GM19035 (cell line): ENCODE measurements around the gene TMED7.

ENCODE experiments used
- ATAC-seq: cut with Tn5 transposase; IDR thresholded peaks from one replicate; pipeline ENCODE4 v1.9.1; 2021; ENCODE audit not compliant: unreplicated experiment

The TMED7 gene

DNA sequence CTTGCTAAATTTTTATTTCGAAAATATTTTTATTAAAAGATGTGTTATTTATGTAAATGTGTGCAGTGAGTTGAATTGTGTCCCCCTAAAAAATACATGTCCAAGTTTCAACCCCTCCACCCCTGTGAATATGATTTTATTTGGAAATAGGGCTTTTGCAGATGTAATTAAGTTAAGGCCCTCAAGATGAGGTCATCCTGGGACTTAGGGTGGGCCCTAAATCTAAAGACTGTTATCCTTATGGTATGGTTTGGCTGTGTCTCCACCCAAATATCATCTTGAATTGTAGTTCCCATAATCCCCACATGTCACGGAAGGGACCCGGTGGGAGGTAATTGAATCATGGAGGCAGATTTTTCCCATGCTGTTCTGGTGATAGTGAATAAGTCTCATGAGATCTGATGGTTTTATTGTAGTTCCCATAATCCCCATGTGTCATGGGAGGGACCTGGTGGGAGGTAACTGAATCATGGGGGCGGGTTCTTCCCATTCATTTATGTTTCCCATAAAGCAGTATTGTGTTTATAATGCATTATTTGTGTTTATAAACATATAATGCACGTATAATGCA, 1.5 kb upstream of the TMED7 start:
- ATAC-seq: no peak

DNA sequence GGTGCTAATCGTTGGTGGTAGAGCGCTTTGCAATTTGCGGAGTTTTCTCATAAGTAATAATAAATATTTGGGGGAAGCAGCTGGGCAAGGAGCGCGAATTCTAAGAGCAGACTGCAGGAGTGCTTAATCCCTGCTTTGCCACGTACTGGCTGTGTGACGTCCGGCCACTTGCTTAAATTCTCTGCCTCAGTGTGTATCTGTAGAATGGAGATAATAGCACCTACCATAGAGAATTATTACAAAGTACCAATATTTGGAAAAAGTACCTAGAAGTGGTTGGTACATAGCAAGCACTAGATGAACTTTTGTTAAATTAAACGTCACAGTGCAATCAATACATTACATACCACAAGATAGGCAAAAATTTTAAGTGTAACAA, 598 bp upstream of the TMED7 start:
- ATAC-seq: peak; percentile 40

DNA sequence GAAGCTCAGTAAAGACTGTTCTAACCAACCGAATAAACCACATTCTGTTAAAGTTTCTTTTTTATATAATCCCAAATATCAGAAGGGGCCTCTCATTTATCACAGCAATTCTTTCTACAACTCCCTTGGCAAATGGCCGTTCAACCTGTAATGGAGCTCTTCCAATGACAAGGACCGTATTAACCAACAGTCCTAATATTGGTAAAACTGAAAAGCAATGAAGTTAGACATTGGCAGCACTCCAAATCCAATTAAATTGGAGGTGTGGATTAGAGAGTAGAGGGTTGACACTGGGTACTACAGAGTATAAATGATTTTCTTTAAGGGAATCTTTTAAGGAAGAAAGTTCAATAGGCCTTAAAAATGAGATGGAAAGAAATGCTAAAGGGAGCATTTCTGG, 842 bp downstream of the TMED7 start:
- no peak for ATAC-seq

DNA sequence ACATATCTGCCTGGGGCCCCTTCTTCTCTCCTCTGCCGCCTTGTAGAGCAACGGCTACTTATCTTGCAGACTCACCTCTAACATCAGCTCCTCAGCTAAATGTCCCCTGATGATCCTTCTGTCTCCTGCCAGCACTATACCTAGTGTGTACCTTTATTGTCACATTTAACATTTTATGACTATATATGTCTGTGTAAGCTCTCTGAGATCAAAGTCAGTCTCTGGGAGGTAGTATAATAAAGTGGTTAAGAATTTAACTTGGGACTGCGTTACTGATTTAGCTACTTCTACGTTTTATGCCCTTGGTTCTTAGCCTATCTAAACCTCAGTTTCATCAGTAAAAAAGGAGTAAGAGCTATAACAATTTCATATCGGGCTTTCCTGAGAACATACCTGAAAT, 2.2 kb downstream of the TMED7 start:
- no peak for ATAC-seq

DNA sequence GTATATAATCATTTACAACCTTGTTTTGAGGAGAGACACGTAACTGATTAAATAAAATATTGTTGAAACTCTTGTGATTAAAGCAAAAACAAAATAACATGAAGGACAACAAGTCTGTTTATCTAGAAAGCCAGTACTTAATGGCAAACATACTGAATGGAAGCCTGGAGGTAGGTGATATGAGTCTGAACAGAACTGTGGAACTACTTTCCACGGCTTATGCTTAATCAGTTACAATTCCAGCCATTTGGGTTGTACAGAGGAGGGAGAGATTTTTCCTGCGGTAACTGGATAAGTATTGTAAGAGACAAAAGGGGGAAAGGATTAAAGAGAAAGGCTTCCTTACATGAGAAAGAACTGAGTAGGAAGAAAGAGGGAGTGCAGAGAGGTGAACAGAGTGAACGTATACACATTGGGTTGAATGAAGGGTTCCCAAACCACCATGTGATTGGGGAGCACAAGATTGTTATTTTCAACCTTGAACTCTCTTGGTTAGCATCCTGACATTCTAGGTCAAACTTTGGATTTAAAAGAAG, 4.4 kb downstream of the TMED7 start:
- ATAC-seq: no peak

DNA sequence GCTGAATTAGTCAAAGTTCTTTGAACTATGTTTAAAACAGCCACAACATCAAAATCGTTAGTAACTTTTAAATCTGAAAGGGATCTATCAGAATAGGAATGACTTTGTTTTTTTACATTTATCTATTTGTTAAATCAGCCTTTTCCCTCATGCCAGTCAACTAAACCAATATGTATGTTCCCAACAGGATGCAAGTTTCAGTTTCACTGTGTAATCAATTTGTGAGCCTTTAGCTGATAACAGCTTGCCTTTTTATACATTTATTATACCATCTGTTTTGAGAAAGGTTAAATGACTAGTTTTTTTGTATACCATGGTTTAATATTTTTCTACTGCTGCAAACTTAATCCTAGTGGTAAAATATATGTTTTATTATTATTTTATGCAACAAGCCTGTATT, 8.9 kb downstream of the TMED7 start:
- ATAC-seq: no peak

DNA sequence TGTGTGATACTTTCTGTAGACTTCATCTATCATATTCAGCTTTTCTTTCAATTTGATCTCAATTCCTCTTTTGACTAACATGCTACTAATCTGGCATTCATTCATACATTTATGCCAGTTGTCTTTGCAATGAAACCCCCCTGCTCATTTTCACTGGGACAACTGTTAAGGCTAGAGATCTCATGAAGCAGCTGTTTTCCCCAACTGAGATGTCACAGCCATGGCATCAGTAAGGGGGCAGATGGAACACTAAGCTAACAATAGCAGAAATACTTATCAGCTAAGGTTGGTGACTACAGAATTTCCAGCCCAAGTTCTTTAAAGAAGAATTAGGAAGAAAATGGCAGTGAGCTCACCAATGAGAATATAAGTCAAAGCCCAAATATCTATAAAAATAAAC, 9.4 kb downstream of the TMED7 start:
- no peak for ATAC-seq

DNA sequence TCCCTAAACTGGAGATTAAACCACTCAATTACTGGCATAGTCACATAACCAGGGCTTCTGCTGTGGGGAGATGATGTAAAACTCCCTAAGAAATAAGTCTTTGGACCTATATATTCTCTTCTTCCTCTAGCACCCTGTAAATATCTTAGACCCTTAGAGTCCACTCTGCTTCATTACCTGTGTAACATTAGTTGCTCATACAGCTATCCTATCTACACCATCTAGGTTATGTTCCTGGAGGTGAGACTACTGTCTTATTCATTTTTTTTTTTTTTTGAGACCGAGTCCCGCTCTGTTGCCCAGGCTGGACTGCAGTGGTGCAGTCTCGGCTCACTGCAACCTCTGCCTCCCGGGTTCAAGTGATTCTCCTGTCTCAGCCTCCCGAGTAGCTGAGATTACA, 14.0 kb downstream of the TMED7 start:
- ATAC-seq: no peak

DNA sequence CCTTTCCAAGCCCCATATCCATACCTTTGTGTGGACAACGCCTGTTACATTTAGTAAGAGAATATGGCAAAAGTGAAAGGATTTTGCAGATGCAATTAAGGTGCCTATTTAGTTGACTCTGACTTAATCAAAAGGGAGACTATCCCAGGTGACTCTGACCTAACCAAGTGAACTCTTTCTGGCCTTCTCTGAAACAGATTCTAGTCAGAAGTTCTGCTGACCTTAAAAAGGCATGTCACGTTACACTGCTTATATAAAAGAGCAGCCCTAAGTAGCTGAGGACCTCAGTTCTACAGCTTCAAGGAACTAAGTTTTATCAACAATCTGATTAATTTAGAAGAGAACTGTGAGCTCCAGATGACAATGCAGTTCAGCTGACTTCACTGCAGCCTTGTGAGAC, 17.9 kb downstream of the TMED7 start:
- no peak for ATAC-seq

DNA sequence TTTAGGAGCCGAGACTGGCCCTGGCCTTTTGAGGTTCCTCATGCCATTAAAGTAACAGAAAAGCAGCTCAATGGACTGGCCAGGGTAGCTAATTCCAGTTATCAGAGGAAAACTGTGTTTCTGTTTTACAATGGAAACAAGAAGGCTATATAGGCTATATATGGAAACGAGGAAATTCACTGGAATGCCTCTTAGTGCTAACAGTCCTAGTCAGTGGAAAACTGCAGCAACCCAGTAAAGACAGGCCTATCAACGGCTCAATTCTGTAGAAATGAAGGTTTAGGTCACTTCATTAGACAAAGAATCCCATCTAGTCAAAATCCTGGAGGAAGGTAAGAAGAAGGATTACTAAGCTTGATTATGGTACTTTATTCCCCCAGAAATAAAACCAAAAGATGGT, 20.4 kb downstream of the TMED7 start:
- ATAC-seq: no peak

DNA sequence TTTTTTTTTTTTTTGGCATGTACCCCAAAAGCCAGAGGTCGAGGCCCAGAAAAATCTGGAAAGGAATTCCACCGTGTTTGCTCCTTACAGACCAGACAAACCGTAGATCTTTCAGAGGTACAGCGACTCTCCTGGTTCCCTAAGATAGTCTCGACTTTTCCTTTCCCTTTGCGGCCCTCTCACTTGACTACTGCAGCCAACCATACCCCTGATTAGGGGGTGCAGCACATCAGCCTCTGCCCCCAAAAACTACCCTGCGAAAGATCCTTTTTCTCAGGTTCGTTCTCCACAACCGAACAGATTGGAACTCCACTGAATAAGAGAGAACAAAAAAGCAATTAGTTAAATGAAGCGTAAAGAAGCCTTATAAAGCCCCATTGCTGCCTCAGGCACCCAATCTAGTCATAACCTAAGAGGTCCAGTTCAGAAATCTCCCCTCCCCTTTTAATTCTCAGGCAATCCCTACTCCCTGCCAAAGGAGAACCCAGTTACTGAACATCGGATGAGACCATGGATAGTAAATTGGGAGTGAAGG, 23.2 kb downstream of the TMED7 start:
- peak; percentile 9 for ATAC-seq

DNA sequence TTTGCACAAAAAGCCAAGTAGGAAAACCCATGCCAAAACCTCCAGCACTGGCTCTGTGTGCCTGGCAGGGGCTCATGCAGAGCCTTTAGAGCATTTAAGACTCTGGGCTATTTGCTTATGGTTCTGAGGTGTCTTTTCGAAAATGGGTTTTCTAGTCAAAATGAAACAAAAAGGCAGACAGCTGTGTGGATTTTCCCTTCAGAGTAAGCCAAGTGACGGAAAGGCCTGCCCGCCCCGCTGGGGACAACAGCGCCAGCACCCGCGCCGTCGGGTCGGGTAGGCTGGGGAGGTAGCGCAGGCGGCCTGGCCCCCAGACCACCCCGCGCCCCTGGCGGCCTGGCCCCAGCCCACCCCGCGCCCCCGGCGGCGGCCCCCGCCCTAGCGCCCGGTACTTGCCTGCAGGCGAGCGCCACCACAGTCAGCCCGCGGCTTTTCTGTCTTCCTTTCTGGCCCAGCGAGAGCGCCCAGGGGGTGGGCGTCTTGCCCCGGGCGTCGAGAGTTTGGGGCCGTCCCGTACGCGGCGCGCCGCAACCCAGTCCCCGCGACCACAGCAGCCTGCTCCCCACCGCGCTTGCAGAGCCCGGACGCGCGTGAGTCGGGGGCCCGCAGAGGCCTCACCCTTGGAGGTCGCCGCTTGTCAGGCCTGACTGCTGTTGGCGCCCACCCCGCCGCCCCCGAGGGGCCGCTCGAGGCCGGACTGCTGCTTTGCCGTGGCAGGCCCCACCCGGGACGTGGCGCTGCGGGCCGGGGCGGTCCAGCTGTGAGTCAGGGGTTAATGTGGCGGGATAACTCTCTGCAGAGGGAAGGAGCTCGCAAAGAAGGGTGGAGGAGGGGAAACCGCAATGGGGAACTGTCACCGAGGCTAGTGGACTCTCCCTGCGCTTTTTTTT, 23.9 kb downstream of the TMED7 start, which contains the start of gene TICAM2:
TICAM2 (minus strand) TSS at position 779 of the 890 bp plus-strand sequence. CDS start 21,223 bp downstream, outside the sequence.
- peak; percentile 74 for ATAC-seq

DNA sequence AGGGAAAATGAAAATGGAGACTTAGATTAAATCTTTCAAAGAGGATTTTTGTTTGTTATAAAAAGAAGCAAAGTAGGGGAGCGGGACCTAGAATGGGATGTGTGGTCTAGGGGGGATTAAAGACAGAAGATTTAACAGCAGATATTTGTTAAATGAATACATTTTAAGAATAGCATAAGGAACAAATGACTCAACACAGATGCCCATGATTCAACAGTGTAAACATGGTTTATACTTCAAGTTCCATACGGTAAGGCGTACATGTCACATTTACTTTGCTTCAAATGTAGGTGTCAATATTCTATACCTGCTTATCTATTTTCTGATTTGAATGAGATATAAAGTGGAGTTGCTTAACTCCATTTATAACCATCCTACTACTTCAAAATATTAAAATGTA, 25.1 kb downstream of the TMED7 start:
- no peak for ATAC-seq

DNA sequence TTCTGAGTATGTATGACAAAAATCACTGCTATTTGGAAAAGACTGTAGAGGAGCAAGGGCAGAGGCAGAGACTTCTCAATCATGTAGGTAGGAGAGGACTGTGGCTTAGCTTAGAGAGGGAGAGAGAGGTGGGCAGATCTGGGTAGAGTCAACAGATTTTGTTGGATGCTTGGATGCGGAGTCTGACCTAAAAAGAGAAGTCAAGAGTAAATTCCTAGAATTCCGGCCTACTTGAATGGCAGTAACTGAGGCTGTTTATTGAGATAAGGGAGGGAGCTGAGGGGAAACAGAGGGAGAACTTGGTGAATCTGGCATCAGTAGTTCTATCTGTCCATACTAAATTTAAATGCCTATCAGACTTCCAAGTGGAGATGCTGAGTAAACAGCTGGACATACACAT, 25.9 kb downstream of the TMED7 start:
- no peak for ATAC-seq

DNA sequence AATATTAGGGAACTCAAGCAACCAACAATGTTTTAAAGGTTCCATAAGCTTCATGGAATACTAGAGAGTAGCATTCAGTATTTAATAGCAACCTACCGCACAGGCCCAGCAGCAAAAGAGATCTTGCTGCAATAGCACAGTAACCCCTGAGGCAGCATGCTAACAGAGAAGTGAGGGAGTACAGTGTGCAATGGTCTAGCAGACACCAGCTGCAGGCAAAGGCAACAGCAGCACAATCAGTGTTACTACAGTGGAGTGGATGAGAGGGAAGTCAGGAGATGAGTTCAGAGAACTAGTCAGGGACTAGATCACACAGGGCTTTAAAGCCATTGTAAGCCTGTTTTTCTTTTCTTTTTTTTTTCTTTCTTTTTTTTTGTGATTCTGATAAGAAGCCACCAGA, 26.3 kb downstream of the TMED7 start:
- no peak for ATAC-seq

DNA sequence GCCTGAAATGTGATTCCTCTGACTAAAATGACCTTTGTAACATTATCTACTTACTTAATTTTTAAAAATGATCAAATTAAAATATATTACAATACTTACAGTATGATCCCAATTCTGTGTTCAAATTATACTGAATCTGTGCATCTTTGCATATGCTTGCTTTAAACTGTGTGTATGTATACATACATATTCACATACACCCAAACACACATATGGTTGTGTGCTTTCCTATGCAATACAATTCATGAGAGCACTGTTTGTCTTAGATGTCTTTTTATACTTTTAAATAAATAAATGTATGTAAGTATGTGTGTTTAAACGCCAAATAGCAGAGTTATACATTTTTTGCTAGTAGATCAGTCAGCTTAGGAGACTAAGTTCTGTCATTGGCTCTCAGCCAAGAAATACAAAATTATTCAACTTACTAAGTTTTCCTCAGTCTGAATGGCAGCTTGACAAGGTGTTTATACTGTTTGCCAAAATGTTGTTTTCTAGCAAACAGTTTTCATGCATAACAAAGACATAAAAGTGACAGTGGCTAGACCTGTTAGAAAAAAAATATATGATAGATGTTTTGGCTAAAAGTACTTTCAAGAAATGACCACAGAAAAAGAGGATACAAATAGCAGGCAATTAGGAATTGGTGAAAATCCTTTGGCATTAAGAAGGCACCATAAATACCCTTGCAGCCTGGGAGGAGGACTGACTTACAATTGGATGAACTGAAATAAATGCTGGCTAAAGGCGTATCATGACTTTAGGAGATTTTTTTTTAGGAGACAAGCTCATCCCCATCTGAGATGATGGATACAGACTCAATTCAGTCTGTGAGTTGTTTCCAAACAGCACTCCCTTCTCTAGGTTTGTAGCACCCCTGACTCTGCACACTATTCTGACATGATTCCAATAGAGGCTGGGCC, 31.4 kb downstream of the TMED7 start:
- no peak for ATAC-seq

DNA sequence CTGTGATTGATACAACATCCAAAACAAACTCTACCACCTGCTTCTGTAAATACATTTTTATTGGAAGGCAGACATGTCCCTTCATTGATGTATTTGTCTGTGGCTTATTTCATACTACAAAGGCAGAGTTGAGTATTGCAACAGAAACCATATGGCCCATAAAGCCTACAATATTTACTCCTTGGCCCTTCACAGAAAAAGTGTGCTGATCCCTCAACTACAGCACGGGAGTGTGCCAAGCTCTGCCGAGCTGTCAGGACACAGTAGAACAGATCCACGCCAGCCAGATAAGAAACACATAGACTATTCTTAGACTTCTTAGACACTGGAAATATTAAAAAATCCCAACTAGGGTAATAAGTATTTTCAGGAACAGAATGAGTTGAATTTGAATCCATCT, 36.8 kb downstream of the TMED7 start:
- ATAC-seq: no peak

DNA sequence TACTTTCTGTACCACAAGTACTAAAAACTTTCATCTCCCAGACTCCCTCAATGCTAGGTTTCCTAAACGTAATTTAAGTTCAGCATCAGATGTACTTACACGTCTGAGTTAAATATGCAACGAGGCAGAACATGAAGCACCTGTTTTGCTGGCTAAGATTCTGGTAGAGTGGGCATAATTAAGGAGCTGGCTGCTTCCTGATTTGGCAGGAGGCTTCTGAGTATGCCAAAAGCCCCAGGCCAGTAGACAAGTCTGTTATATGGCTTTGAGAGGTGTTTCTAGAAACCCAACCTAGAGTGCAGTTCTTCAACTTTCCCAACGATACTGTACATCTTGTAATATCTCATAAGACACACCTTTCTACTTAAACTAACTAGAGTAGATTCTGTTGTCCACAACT, 37.2 kb downstream of the TMED7 start:
- ATAC-seq: no peak

DNA sequence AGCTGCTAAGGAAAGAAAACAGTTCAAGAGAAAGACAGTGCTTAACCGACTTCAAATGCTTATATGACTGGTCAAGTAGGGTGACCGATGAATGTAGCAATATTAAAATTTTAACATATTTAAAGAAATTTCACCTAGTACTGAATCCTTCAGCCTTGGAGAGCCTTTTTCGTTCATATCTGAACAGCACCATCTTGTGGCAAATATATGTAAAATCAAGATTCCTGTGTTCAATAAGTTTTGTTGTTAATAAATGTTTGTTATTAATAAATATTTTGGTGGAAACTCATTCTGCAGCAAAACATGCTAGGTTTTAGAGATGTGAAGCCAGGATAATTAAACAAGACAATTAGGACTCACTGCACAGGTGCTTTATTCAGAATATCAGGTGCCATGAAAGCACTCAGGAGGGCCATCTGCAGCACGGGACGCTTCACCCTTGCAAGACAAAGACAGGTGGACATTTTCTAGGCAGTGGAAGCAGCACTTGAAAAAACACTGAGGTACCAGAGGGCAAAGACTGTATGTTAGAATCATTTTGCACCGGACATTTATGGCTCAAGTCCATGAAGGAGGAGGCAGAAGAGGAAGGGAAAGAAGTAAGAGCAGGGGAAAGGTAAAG, 39.2 kb downstream of the TMED7 start:
- ATAC-seq: peak; percentile 42

DNA sequence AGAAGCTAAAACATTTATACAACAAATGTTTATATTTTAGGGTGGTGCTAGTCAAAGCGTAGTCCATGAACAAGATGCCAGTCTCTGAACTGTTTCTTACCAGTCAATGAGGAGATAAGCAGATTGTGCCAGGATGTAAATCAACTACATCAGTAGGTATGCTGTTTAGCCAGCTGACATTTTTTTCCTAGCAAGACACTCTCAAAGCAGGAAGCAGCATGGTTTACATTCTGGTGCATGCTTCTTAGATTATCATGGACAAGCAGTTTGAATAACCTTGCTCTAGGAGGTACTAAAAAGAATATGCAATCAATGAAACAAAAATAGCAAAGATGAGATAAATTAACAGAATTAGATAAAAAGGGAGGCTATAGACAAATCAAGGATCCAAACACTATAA, 40.6 kb downstream of the TMED7 start:
- no peak for ATAC-seq

DNA sequence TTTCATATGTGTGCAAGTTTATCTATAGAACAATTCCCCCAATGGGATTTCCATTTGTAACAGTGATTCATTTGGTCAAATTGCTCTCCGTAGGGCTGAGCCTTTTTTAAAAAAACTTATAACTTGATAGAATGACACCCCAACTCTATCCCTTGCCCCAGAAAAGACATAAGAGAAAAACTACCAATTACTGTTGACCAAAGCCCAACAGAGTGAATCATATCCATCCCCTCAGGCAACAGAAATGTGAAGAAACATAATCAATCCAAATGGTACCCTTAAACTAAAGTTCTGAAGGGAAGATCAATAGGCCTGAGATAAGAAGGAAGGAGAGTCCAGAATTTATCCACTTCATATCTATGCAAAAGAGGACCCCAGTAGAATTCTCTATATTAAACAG, 41.3 kb downstream of the TMED7 start:
- ATAC-seq: no peak
